COLO668 (cell line): Measurements from ENCODE around the gene POU4F1.

Experiments
- DNase-seq: peaks from one replicate; lab custom pipeline; 2025; ENCODE audit not compliant: unreplicated experiment; lab: John Stamatoyannopoulos, UW

POU4F1 gene

DNA sequence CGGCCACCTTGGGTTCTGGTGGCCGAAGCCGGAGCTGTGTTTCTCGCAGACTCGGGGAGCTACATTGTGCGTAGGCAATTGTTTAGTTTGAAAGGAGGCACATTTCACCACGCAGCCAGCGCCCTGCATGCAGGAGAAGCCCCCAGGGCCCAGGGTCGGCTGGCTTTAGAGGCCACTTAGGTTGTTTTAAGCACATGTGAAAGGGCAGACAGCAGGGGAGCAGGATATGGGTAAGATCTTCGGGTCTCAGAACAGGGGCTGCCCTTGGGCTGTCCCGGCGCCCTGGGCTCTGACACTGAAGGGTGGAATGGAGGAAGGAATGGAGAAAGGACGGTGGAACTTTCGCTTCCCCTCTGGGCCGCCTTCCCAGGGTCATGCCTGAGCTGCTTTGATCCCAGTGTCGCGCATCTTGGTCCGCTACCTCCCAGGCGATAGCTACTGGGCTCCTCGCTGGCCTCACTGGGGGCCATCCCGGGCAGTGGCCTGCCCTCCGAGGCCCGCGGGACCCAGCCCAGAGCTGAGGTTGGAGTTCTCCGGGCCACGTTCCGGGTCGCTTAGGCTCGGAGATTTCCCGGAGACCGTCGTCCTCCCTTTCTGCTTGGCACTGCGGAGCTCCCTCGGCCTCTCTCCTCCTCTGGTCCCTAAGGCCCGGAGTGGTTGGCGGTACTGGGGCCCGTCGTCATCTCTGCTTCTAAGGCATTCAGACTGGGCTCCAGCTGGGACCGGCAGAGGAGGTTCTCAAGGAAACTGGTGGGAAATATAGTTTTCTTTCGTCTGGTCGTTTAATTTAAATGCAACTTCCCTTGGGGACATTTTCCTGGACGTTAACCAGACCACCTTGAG, 4.3 kb upstream of the POU4F1 start:
- DNase-seq = no peak

- DNase-seq = no peak
Observed at GRCh38 chr13:78606471-78607408, 3.4 kb upstream of the POU4F1 start.

DNA sequence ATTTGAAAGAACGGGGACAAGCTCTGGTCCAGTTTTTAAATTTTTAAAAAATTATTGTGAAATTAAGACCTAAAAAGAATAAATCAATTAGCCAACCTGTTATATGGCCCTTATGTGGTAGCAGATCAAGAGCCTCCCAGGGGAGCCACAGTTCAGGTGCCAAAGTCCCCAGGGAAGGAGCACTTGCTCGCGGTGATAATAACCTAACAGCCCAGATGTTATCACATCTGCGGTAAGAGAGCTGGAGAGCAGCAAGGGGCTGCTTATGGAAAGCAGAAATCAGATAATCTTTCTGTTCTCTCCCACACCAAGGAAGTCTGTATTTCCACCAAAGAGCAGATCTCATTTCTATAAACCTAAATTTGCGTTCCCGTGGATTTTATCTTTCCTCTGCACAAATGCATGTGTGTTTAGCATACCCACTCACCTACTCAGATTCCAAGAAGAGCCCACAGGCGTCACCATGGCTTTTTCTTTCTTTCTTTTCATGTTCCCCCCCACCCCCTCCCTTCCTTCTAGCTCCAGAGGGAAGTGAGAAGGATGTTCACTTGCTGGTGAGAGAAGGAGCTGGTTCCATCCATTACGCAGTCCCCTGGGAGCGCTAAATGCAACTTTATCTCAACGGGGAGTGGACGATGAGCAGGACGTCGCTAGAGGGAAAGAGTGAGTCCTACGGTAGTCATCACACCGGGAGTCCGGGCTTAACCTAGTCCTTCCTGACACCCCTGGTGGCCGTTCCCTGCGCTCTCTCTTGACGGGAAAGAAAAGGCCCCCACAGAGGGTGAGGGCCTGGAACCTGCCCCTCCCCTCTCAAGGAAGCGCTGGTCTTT, 1.6 kb upstream of the POU4F1 start:
- DNase-seq = peak; percentile 68

GRCh38 chr13:78602561-78603239, 652 bp downstream of the POU4F1 start:
- peak; percentile 81 for DNase-seq

DNA sequence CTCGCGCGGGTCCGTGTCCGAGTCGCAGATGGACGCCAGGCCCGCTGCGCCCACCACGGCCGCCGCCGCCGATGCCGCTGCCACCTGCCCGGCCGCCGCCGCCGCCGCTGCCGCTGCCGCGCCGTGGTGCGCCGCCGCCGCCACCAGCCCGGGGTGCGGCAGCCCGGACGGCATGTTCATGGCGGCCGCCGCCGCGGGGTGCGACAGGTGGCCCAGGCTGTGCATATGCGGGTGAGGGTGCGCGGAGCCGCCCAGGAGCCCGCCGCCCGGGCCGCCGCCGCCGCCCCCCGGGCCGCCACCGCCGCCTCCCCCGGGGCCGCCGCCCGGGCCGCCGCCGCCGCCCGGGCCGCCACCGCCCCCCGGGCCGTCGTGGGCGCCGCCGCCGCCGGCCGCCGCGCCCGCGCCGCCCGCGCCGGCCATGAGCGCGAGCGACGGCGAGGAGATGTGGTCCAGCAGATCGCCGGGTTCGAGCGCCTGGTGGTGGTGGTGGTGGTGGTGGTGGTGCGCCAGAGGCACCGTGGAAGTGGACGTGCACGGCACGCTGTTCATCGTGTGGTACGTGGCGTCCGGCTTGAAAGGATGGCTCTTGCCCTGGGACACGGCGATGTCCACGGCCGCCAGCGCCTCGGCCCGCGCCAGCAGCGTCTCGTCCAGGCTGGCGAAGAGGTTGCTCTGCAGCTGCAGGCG, 1.3 kb downstream of the POU4F1 start:
- peak; percentile 67 for DNase-seq

DNA sequence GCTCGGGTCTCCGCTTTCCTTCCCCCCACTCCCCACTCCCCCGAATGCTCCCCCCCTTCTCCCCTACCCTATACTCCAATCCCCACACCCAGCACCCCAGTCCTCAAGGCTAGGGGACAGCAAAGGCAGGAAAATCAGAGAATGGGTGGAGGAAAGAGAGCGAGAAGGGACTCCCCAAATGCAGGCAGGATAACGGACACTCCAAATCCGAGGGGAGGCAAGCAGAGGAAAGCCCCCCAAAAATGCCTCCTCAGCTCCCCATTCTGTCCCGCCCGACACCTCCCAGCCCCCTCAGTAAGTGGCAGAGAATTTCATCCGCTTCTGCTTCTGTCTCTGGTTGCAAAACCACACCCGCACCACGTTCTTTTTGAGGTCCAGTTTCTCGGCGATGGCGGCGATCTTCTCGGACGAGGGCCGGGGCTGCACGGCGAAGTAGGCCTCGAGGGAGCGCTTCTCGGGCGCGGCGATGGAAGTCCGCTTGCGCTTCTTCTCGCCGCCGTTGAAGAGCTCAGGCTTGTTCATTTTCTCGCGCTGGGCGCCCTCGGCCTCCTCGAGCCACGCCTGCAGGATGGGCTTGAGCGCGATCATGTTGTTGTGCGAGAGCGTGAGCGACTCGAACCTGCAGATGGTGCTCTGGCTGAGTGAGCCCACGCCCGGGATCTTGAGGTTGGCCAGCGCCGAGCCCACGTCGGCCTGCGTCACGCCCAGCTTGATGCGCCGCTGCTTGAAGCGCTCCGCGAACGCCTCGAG, 2.1 kb downstream of the POU4F1 start:
- peak; percentile 83 for DNase-seq

DNA sequence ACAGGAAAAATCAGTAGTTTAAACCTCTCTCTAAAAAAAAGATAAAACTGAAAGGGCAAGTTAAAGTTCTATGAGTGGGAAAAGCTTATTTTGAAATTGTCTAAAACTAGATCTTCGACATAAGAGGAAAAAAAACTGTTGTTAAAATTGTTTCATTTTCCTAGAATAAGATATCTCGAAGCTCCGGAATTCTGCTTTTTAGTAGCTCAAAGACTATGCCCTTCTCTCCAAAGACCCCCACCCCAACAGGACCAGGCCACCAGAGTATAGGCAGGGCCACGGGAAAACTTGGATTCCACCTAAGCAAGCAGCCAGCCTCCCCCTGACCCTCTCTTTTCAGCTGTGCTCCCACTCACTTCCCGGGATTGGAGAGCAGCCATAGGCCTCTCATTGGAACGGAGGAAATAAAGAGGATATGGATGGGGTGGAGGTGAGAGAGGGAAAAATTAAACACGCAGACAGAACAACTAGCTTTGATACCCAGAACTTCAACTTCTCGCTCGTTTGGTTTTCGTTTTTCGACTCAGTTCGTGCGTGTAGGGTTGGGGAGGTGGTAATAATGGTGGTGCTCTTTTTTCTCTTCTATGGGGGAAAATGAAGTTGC, 3.0 kb downstream of the POU4F1 start:
- peak; percentile 42 for DNase-seq

DNA sequence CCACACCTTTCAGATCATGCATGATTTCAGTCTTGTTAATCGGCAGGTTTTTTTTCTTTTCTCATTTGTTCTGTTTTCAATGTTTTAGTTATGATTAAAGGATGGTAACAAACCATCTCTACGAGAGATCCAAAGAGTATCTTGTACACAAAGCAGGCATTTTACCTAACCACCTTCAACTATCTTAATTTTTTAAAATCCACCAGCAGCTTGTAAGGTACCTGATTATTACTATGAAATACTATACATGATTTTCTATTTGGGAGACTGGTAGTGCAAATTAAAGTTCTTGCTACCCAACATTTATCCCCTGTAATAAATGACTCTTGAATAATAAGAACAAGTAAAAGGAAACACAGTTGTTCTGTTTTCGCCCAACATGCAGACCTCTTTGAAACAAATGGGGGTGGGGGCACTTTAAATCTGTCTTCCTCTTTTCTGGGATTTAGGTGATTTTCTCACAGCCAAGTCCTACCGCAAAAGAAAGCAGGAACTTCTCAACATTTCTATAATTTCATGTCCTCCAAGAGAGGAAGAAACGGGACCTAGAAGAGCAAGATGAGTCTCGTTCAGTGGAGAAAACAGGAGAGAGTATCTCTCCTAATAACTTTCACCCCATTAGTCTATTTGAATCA, 3.6 kb downstream of the POU4F1 start:
- no peak for DNase-seq

DNA sequence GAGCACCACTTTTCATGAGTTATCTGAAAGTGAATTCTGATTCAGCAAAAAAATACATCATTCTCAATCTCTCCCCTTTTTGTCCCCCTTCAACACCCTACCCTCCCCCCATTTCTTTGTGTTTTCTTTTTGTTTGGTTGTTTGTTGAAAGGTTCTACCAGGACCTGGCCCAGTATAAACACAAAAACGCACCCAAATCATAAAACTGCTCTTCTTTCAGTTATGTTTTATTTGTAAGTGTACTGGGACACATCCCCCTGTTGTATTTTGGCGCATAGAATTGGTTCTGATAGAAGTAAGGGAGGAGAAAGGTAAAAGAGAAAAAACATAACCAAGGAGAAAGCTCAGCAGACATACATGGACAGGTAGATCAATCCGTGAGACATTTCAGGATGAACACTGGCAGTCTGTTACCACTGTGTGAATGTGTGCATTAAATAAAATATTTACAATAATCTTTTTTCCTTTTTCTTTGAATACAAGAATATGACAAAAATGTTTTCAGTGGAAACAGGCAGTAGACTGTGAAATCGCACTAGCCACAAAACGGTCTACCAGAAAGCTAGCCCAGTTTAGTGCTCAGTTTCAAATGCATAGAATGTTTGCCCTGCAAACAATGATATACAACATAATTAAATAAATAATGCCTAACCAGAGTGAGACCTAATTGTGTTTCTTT, 4.2 kb downstream of the POU4F1 start:
- no peak for DNase-seq

DNA sequence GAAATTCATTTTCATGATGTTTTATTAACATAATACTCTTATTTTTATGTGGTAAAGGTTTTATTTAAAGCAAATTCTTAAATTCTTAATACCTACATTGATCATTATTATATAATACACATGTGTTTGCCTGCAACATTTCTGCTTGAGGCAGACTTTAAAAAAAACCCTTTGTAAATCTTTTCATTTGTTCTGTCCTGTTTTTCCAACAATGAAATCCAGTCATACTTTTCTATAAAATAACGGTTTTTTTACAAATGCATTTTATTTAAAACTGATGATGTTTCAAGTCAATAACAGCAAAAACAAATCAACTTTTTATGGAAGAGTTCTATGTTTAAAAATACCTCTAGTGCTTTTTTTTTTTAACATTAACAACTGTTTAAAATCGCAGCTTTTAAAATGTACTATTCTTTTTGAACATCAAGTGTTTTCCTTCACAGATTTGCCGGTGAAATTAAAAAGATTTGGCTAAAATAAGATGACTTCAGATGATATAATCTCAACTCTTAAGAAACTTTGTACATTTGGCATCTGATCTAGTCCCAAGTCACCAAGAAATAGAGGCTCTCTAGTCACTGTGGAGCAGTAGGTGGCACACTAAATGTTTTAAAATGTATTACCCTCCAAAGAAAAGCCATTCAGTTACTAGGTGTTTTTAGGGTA, 5.1 kb downstream of the POU4F1 start:
- no peak for DNase-seq

DNA sequence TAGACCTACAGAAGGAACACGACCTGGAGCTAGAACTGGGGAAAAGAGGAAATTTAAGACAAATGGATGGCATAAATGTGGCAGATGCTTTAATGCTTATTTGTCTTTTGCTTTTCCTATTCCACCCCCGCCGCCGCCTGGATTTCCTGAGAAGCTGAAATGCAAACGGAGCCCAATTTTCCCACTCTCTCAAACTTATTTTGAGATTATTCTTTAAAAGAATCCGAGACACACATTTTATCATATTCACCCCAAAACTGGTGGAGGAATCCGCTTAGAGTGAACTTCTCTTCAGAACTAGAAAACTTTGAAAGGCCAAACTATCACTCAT, 5.8 kb downstream of the POU4F1 start:
- DNase-seq = peak; percentile 55

DNA sequence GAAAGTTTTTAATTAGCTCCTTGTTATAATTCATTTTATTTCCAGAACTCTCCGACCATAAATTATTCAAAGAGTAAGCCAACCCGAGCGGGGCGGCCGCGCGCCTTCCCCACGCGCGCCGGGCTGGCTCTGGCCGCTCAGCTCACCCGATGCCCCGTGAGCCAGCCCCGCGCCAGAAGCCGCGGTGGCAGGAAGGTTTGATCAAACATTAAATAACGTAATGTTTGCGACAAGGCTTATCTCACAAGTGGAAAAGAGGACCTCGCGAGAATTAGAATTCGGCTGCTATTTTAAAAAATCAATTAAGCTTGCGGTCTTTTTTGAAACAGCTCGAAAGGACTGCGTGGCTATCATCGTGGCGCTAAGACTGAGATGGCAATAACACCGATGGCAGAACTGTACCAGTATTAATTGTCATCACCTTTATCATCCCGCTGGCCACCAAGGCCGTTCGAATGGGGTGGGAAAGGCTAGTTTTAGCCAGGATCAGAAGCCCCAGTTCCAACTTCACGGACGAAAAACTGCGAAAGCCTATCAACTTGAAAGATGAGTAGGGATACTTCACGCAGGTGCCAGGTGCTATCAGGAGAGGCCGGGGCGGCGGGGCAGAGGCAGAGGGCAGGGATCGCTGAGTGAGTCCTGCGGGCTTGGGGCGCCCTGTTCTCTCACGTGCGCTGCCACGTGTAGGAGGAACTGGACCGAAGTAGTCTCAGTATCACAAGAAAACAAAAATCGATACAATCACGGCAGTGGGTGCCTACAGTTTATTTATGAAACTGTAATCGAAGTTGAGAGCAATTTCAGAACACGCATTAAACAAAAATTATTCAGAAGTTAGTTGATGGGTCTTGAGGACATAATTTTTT, 6.4 kb downstream of the POU4F1 start:
- peak; percentile 96 for DNase-seq

DNA sequence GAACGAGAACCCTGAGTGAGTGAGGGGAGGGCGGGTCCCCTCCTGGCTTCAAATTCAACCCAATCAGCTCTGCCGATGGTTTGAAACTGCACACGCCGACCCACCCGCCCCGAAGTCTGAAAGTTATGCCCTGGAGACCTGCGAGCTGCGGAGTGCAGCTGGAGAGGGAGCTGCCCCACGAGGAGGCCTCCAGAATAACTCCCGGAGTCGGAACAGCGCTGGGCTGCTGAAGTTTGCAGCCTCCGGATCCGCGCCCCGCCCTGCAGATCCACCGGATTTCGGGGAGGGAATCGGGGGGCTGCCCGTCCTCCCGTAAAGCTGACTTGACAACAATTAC, 7.0 kb downstream of the POU4F1 start:
- DNase-seq = peak; percentile 86

DNA sequence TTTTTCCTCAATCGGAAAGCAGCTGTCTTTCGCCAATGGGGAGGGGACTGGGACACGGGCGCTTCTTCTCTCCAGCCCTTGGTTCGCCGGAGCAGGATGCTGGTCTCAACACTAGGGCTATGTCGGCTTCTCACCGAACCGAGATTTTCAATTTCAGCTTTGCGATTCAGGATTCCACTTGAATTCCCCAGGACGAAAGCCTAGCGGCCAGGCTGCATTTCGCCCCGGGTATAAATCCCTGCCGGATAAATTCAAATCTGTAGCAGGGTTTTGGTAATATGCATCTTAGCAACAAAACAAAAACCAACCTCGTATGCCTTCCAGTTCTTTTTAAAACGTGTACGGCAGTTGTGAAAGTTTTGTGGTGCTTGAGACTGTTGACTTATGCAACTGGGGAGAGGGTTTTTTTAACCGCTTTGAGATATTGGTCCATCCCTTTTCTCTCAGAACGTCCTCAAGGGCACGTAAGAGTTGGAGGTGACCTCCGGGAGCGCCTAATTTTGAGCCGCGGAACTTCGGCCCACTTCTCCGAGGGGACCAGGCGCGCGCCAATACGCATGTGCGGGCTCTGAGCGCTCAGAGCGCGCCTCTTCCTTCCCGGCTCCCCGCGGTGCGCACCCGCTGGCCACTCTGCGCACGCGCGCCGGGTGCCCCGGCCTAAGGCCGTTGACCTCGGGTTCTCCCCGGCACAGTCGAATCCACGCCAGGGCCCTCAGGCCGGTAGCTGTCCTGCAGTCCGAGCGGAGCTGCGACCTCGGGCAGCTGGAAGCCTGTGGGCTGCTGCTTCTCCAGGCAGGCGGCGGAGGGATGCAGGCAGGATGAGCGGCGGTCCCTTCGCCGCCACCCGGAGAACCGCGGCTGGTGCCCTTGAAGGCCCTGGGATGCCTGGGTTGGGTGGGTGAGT, 7.6 kb downstream of the POU4F1 start:
- DNase-seq = peak; percentile 96

- no peak for DNase-seq
Observed at GRCh38 chr13:78594456-78594975, 8.8 kb downstream of the POU4F1 start.
